Measurements from ENCODE around the gene SLC2A5.

SLC2A5 gene

DNA sequence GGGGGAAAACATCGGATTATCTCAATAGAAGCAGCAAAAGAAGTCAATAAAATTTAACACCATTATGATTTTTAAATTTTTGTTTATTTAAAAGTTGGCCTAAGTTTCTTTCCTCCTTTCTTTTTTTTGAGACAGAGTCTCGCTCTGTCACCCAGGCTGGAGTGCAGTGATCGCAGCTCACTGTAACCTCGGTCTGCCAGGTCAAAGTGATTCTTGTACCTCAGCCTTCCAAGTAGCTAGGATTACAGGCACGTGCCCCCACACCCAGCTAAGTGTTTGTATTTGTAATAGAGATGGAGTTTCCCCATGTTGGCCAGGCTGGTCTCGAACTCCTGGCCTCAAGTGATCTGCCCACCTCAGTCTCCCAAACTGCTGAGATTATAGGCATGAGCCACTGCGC lies 20.9 kb downstream of the SLC2A5 start:
- H3K36me3 ChIP-seq (ENCODE audit: insufficient read depth, low read length): no peaks in the 10 kb centered on the region
- no peak overlapping the region for H3K27ac ChIP-seq (ENCODE audit: low read length)
- TF ChIP-seq, protein P1, sequence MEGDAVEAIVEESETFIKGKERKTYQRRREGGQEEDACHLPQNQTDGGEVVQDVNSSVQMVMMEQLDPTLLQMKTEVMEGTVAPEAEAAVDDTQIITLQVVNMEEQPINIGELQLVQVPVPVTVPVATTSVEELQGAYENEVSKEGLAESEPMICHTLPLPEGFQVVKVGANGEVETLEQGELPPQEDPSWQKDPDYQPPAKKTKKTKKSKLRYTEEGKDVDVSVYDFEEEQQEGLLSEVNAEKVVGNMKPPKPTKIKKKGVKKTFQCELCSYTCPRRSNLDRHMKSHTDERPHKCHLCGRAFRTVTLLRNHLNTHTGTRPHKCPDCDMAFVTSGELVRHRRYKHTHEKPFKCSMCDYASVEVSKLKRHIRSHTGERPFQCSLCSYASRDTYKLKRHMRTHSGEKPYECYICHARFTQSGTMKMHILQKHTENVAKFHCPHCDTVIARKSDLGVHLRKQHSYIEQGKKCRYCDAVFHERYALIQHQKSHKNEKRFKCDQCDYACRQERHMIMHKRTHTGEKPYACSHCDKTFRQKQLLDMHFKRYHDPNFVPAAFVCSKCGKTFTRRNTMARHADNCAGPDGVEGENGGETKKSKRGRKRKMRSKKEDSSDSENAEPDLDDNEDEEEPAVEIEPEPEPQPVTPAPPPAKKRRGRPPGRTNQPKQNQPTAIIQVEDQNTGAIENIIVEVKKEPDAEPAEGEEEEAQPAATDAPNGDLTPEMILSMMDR (IDR thresholded peaks at IDR 0.05; ENCODE audit: borderline replicate concordance, extremely low read depth, low read length, poor library complexity, severe bottlenecking): no peak
- TF ChIP-seq EZH2 (IDR thresholded peaks at IDR 0.05; ENCODE audit: borderline replicate concordance, low read depth, low read length, severe bottlenecking): no peak

DNA sequence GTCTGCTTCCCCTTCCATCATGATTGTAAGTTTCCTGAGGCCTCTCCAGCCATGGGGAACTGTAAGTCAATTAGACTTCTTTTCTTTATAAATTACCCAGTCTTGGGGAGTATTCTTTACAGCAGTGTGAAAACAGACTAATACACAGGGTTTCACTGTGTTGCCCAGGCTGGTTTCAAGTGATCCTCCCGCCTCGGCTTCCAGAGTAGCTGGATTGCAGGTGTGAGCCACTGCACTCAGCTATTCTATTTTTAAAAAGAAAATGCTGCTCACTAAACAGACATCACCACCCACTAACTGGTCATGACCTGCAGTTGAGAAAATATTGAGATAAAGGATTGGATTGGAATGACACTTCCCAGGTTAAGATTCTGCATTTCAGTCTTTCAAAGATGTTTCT lies 22.4 kb downstream of the SLC2A5 start:
- H3K9me3 ChIP-seq (ENCODE audit: insufficient read depth, low read length, severe bottlenecking): no peaks in the 10 kb centered on the region
- H3K27me3 ChIP-seq (ENCODE audit: insufficient read depth, low read length, poor library complexity): peaks cover 2% of the 10 kb centered on the region
- H2AFZ ChIP-seq (ENCODE audit: low read depth, low read length): no peak overlapping the region
- no peaks in the 10 kb centered on the region for H3K4me1 ChIP-seq (ENCODE audit: insufficient read depth, low read length)
- H3K79me2 ChIP-seq (ENCODE audit: insufficient read depth, low read length): no peaks in the 10 kb centered on the region
- no peak overlapping the region for H3K27ac ChIP-seq (ENCODE audit: low read length)
- H3K36me3 ChIP-seq (ENCODE audit: insufficient read depth, low read length): no peaks in the 10 kb centered on the region
- DNase-seq (no peak), ATAC-seq (ENCODE audit: insufficient read depth, low read depth) (no peak)
- TF ChIP-seq, protein P1 (IDR thresholded peaks at IDR 0.05; ENCODE audit: borderline replicate concordance, extremely low read depth, low read length, poor library complexity, severe bottlenecking): no peak
- TF ChIP-seq EZH2 (IDR thresholded peaks at IDR 0.05; ENCODE audit: borderline replicate concordance, low read depth, low read length, severe bottlenecking): no peak
- no peak overlapping the region for H3K9ac ChIP-seq (ENCODE audit: low read depth, low read length)
- no peak overlapping the region for H3K4me2 ChIP-seq (ENCODE audit: insufficient read depth, low read length)
- H3K4me3 ChIP-seq (ENCODE audit: low read depth in 1 of 2, low read length in 2 of 2): no peak overlapping the region
- no peaks in the 10 kb centered on the region for H4K20me1 ChIP-seq (ENCODE audit: insufficient read depth, low read length)

More for the DNA sequence above, 20.9 kb downstream of the SLC2A5 start:
- H3K4me1 ChIP-seq (ENCODE audit: insufficient read depth, low read length): no peaks in the 10 kb centered on the region
- no peaks in the 10 kb centered on the region for H4K20me1 ChIP-seq (ENCODE audit: insufficient read depth, low read length)
- no peaks in the 10 kb centered on the region for H3K79me2 ChIP-seq (ENCODE audit: insufficient read depth, low read length)
- no peak overlapping the region for H3K4me2 ChIP-seq (ENCODE audit: insufficient read depth, low read length)
- no peak overlapping the region for H2AFZ ChIP-seq (ENCODE audit: low read depth, low read length)
- no peak for DNase-seq
- ATAC-seq (ENCODE audit: insufficient read depth, low read depth): no peak
- no peak overlapping the region for H3K9ac ChIP-seq (ENCODE audit: low read depth, low read length)
- H3K4me3 ChIP-seq (ENCODE audit: low read depth in 1 of 2, low read length in 2 of 2): no peak overlapping the region
- no peaks in the 10 kb centered on the region for H3K9me3 ChIP-seq (ENCODE audit: insufficient read depth, low read length, severe bottlenecking)
- peaks cover 2% of the 10 kb centered on the region for H3K27me3 ChIP-seq (ENCODE audit: insufficient read depth, low read length, poor library complexity)

DNA sequence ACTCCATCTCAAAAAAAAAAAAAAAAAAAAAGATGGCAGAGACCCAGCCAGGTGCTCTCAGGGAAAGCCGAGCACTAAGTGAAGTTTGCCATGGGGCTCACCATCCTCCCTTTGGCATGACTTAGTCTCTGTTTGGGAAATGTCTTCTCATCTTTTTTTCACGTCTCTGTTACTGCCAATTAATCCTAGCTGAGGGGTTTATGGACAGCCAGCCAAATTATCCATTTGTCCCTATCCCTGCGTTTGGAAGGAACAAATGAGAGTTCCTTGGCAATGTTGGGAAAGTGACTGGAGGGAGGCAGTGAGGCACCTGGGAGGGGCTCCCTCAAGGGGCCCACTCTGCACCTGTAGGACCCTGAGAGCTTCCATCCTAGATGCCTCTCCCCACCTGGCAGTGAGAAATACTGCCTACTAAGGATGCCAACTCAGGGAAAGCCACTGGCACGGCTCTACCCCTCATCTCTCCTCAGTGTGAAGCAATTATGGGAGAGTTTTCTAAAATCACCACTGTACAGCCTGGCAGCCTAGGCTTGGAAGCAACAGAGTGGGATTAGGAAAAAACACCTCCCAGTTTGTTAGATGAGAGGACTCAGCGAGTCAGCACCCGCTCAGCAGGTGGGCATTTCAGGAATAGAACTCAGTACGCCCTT lies 23.4 kb downstream of the SLC2A5 start:
- H3K79me2 ChIP-seq (ENCODE audit: insufficient read depth, low read length): no peaks in the 10 kb centered on the region
- H3K27ac ChIP-seq (ENCODE audit: low read length): no peak overlapping the region
- no peak overlapping the region for H3K9ac ChIP-seq (ENCODE audit: low read depth, low read length)
- no peaks in the 10 kb centered on the region for H3K9me3 ChIP-seq (ENCODE audit: insufficient read depth, low read length, severe bottlenecking)
- no peak overlapping the region for H3K4me2 ChIP-seq (ENCODE audit: insufficient read depth, low read length)
- DNase-seq: no peak
- H2AFZ ChIP-seq (ENCODE audit: low read depth, low read length): no peak overlapping the region
- H3K27me3 ChIP-seq (ENCODE audit: insufficient read depth, low read length, poor library complexity): no peaks in the 10 kb centered on the region
- H3K4me3 ChIP-seq (ENCODE audit: low read depth in 1 of 2, low read length in 2 of 2): no peak overlapping the region
- H3K4me1 ChIP-seq (ENCODE audit: insufficient read depth, low read length): no peaks in the 10 kb centered on the region
- no peak for ATAC-seq (ENCODE audit: insufficient read depth, low read depth)
- no peaks in the 10 kb centered on the region for H3K36me3 ChIP-seq (ENCODE audit: insufficient read depth, low read length)
- H4K20me1 ChIP-seq (ENCODE audit: insufficient read depth, low read length): no peaks in the 10 kb centered on the region
- TF ChIP-seq, protein P1 (IDR thresholded peaks at IDR 0.05; ENCODE audit: borderline replicate concordance, extremely low read depth, low read length, poor library complexity, severe bottlenecking): no peak
- no peak for TF ChIP-seq EZH2 (IDR thresholded peaks at IDR 0.05; ENCODE audit: borderline replicate concordance, low read depth, low read length, severe bottlenecking)
